Umbilical cord (tissue), 2 donors: ENCODE data around the gene NOL6. TPM values are rescaled to one million over a fixed set of nuclear protein-coding genes. Genes with fewer than 3 reads are reported as not detected.
"Not testable (repeated sequence)": the region's sequence is repeated elsewhere in the genome, so short reads cannot be mapped to it uniquely, and the experiment has no call there.

Source experiments
- DNase-seq: peaks from one replicate; pipeline ENCODE4 v3.0.0-alpha.2; 2015; ENCODE audit warnings: low spot score
- total RNA-seq: library from RNA; depleted of rRNA; stranded (reverse); fragments of >200 nt; gene quantifications from one replicate; pipeline ENCODE4 v1.2.3, GENCODE V29; 2014; ENCODE audit warnings: low replicate concordance; ENCODE audit not compliant: insufficient read depth

Gene NOL6
- total RNA-seq, 1 donor from 2014 or later: 10.8 TPM

GRCh38 chr9:33472171-33472880 is 1.4 kb downstream of the NOL6 start:
- DNase-seq: no peak

DNA sequence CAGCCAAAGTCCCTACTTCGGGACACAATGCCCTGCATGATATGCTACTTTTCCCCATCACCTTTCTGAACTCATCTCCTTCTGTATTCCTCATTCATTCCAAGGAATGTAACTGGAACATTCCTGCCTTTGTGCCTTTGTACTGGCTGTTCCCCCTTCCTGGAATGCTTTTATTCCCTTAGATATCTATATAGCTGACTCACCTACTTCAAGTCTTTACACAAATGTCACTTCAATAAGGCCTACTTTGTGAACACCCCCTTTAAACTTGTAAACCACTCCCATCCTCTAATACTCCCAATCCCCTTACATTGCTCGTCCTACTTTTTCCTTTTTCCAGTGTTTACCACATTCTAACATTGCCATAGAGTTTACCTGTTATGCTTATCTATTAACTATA is 2.4 kb downstream of the NOL6 start:
- DNase-seq: no peak

DNA sequence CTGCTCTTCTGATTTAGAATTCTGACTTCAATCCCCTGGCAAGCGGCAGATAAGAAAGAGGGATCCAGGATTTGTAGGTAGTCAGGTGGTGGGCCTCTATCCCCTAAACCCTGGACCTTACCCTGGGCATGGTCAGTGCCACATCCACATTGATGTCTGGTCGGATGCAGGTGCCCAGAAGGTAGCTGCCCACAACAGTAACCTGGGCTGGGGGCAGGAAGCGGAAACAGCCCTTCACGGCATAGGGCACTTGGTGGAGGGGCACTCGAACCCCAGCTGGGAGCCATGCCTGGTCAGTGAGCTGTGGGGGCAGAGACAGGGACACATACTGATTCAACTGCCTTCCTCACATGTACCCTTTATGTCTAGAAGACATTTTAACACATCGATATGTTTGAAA is 3.8 kb downstream of the NOL6 start:
- DNase-seq: no peak

DNA sequence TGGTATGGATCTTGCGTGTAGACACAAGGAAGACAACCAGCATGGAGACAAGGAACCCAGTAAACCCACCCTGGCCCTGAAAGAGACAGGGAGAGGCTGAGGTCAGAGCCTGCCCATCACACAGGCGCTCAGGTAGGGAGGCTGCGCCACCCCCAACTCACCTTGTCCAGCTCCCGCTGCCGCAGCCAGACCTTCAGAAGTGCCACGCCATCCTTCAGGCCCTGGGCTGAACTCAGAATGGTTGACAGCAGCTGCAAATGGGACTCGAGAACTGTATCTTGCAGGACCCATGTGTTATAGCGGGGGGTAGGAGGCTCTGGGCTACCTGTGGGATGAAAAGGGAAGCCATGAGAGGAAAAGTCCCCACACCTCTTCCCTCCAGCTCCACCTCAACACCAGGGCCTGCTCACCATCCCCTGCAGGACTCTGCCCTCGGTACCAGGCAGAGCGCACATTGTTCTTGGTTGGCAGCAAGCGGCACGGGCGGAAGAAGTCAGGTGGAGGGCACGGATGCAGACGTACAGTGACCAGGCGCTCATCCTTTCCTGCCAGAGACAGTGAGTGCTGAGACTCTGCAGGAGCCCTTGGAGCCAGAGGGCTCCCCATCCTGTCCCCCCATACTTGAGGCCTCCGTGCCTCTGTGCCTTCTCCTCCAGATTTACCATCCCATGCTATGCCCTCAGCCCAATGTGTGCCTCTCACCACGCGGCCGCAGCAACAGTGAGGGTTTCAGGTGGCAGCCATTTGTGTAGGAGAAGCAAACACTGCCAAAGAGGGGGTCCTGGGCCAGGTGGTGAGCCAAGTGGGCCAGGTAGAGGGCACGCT is 4.7 kb downstream of the NOL6 start:
- no peak for DNase-seq

- no peak for DNase-seq
Measured at GRCh38 chr9:33468215-33468730, 5.5 kb downstream of the NOL6 start.

GRCh38 chr9:33467526-33467925 is 6.2 kb downstream of the NOL6 start:
- no peak for DNase-seq

DNA sequence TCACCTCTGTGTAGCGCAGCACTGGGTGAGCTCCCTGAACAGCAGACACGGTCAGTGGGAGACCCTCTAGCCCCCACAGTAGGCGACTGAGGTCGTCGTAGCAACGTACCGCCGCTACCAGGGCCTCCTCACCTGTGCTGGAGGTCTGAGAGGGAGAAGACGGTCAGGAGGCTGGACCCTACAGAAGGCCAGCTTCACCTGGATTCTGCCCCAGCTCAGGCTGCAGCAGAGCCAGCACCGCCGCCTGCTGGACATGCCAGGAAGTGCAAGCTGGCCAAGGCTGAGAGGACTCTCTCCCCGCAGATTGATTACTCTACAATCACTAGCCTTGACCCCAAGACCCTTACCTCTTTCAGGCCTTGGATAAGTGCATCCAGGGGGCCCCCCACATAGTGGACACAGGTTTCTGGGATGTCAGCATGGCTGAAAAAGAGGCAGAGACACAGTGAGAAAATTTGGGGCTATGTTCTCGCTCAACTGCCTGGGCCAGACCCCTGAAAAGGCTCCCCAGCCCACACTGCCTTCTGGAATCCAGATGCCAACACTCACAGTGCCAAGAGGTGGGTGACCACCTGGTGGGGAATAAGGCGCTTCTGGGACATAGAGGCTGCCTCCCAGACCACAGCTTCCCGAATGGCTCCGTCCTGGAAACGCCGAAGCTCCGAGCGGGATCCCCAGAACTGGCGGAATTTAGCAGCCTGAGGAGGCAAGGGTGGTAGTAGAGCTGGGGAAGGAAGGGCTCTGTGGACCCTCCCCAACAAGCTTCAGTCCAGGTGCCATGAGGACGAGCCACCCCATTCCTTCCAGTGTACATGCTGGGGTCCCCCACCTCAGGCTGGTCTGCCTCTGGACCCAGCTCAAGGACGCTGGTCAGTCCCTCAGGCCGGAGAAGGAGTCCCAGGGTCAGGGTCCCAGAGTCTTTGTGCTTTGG is 6.9 kb downstream of the NOL6 start:
- DNase-seq: no peak

- DNase-seq: no peak
Measured at GRCh38 chr9:33465596-33466564, 7.8 kb downstream of the NOL6 start.

DNA sequence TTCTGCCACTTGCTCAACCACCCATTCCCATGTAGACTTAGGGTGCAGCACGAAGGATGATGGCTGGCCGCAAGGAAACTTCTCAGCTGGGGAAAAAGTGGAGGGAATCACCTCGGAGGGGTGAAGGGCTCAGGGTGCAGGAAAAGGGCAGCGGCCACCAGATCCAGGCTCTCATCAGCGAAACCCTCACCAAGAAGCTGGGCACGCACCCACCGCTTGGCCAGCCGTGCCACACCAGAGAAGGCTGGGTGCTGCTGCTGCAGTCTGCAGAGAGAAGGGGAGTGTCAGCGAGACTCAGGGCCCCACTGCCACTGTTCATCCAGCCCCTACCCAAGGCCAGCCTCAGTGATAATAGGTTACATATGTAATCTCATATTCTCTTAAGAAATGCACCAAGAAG is 8.6 kb downstream of the NOL6 start:
- DNase-seq: no peak

DNA sequence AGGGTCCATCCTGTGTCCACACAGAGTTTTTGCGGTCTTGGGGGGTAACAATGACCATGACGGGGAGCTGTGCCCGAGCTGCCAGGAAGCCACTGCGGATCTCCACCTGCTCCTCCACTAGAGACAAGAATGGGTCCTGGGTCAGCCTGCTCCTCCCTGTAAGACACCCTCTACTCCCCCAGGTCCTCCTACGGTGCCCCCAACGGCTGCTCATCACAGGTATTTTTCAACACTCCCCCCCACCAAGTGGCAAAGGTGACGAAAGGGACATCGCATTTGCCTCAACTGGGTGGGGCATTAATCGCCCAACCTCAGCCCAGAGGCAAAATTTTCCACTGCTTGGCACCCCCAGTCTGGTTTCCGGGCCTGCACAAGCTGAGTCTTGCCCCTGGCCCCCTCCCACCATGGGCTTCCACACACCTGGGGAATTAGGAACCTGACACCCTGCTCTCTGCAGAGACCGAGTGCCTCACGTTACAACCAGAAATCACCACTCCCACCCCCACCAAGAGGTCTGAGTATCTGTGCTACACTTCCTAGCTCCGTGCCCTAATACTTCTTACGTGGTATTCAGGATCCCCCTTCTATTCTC is 9.6 kb downstream of the NOL6 start:
- no peak for DNase-seq

DNA sequence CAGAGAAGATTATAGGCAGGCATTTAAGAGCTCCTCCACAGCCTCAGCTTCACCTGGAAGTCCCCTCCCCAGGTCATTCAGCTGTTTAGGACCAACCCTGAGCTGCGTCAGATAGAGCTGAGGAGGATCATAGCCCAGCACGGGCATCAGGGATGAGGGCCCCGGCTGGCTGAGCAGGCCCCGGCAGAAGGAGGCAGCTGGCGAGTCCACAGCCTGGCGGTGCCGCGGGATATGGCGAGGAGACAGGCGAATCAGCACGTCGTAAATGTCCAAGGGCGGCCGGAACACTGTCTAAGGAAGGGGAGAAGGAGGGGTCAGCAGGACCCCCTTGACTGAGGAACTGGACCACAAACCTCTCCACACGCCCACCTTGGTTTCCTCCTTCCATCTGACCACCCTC is 10.6 kb downstream of the NOL6 start:
- DNase-seq: no peak

DNA sequence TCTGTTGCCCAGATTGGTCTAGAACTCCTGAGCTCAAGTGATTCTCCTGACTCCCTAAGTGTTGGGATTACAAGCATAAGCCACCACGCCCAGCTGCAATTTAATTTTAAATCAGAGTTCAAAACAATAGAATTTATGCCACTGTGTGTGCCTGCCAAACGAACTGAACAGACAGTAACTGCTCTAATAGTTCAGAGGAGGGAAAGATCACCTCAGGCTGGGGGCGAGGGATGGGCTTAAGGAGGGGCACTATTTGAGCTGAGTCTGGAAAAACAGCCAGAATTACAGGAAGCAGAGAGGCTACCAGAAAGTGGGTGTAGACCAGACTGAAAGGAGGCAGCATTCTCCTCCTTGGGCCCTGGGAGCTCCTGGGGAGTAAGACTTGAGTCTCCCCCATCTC is 12.2 kb downstream of the NOL6 start:
- DNase-seq: no peak

- no peak for DNase-seq
Measured at GRCh38 chr9:33460854-33461253, 12.9 kb downstream of the NOL6 start.

GRCh38 chr9:33459115-33459514 is 14.6 kb downstream of the NOL6 start:
- DNase-seq: no peak

DNA sequence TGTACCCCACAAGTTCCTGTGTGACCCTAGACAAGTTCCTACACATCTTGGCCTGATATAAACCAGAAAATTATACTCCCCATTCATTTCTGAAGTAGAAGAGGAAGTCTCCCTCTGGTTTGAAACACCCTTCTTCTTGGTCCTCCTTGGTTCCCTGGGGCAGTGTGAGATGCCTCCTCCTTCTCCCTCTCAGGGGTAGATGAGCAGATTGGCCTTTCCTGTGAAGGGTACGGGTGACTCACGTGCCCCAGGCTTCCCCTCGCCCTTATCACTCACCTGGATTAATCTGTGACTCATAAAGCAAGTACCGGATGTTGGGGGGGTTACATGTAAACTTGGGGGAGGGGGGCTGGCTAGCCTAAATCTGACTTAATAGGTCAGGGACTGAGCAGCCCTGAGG is 15.3 kb downstream of the NOL6 start:
- peak; percentile 26 for DNase-seq

GRCh38 chr9:33455945-33456344 is 17.8 kb downstream of the NOL6 start:
- DNase-seq: no peak

GRCh38 chr9:33455456-33455855 is 18.3 kb downstream of the NOL6 start:
- not testable (repeated sequence) for DNase-seq

DNA sequence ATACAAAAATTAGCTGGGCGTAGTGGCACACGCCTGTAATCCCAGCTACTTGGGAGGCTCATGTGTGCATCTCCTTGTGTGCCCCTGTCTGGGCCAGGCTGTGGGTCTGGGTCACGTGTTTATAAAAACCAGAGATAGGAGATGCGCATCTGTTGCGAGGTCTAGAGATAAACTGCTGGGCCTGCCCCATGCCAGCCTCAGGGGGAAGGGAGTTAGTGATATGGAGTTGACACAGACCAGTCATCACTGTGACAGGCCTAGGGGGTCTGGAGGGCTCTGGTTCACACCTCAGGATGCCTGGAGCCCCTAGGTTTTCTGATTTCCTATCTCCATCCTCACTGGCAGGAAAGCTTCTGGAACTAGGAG is 19.1 kb downstream of the NOL6 start:
- DNase-seq: not testable (repeated sequence)

DNA sequence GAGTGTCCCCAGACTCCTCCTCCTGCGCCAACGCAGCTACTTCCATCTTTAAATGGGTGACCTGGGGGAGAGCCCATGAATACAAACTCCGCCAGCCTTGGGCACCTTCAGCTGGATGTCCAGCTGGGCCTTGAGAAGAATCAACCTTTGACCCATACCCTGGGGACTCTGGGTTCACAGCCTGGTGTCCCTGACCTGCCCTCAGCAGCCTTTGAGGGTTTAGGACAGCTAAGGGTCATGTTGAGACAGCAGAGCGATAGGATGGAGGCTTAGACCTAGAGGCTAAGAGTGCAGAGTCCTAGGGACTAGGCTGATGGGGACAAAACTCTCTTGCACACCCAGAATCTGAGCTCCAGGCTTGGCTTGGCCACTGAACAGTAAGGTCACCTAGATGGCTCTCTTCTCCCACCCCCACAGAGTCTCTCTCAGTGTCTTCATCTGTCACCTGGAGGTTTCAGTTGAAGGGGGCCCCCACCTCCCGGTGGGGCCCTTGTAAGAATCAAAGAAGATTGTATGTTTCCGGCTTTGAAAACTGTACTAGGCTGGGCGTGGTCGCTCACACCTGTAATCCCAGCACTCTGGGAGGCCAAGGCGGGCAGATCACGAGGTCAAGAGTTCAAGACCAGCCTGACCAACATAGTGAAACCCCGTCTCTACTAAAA is 19.6 kb downstream of the NOL6 start:
- DNase-seq: no peak
